ENCODE measurements around the gene CCR4. TPM values are rescaled to one million over a fixed set of nuclear protein-coding genes. Genes with fewer than 3 reads are reported as not detected.
A peak's percentile ranks its signal among the peaks of the same experiment; 100 is the strongest.
"Not testable (repeated sequence)": the region's sequence is repeated elsewhere in the genome, so short reads cannot be mapped to it uniquely, and the experiment has no call there.

CCR4 gene
- total RNA-seq, 1 experiment from 2014 or later, result not detected

- H3K9ac ChIP-seq (ENCODE audit: low read length); DNase-seq; H4K20me1 ChIP-seq (ENCODE audit: insufficient read depth, low read depth, low read length); H3K36me3 ChIP-seq (ENCODE audit: insufficient read depth, low read length); H2AFZ ChIP-seq (ENCODE audit: low read length); H3K4me2 ChIP-seq (ENCODE audit: low read depth, low read length, poor library complexity, severe bottlenecking); H3K79me2 ChIP-seq (ENCODE audit: low read length); H3K4me3 ChIP-seq (ENCODE audit: low read length); H3K27me3 ChIP-seq (ENCODE audit: low read length); H3K4me1 ChIP-seq (ENCODE audit: low read length); H3K9me3 ChIP-seq (ENCODE audit: low read length); H3K9me2 ChIP-seq (replicated peaks; ENCODE audit: insufficient read depth, low read length); H3K27ac ChIP-seq (ENCODE audit: low read length): not testable (repeated sequence)
Observed at GRCh38 chr3:32945598-32945997, 5.8 kb upstream of the CCR4 start.

GRCh38 chr3:32946973-32947788, 4.3 kb upstream of the CCR4 start:
- H3K9ac ChIP-seq (ENCODE audit: low read length), result no peak overlapping the region
- H3K4me3 ChIP-seq (ENCODE audit: low read length), result no peak overlapping the region
- H3K27me3 ChIP-seq (ENCODE audit: low read length), result no peaks in the 10 kb centered on the region
- no peak overlapping the region for H3K4me2 ChIP-seq (ENCODE audit: low read depth, low read length, poor library complexity, severe bottlenecking)
- no peaks in the 10 kb centered on the region for H3K4me1 ChIP-seq (ENCODE audit: low read length)
- no peak for DNase-seq
- no peak overlapping the region for H3K27ac ChIP-seq (ENCODE audit: low read length)
- peak overlapping the region; percentile 12; the same call in 1 of the 2 replicates for H2AFZ ChIP-seq (ENCODE audit: low read length)
- no peaks in the 10 kb centered on the region for H3K36me3 ChIP-seq (ENCODE audit: insufficient read depth, low read length)
- H3K9me3 ChIP-seq (ENCODE audit: low read length), result no peaks in the 10 kb centered on the region
- H3K9me2 ChIP-seq (replicated peaks; ENCODE audit: insufficient read depth, low read length), result no peaks in the 10 kb centered on the region
- H4K20me1 ChIP-seq (ENCODE audit: insufficient read depth, low read depth, low read length), result no peaks in the 10 kb centered on the region
- no peaks in the 10 kb centered on the region for H3K79me2 ChIP-seq (ENCODE audit: low read length)

- Histone ChIP-seq H3K9me2 (replicated peaks; ENCODE audit: insufficient read depth, low read length) (no peaks in the 10 kb centered on the region), H2AFZ (ENCODE audit: low read length) (peak overlapping the region; percentile 12; the same call in 1 of the 2 replicates), H3K27ac (ENCODE audit: low read length) (no peak overlapping the region)
Observed at GRCh38 chr3:32947789-32948238, 3.6 kb upstream of the CCR4 start.

GRCh38 chr3:32948625-32949445, 2.6 kb upstream of the CCR4 start:
- Histone ChIP-seq H3K4me1 (ENCODE audit: low read length) (no peaks in the 10 kb centered on the region), H3K79me2 (ENCODE audit: low read length) (no peaks in the 10 kb centered on the region), H2AFZ (ENCODE audit: low read length) (no peak overlapping the region), H3K9ac (ENCODE audit: low read length) (no peak overlapping the region), H3K36me3 (ENCODE audit: insufficient read depth, low read length) (no peaks in the 10 kb centered on the region), H3K9me2 (replicated peaks; ENCODE audit: insufficient read depth, low read length) (no peaks in the 10 kb centered on the region), H3K4me3 (ENCODE audit: low read length) (no peak overlapping the region), H3K27ac (ENCODE audit: low read length) (no peak overlapping the region), H3K4me2 (ENCODE audit: low read depth, low read length, poor library complexity, severe bottlenecking) (no peak overlapping the region), H3K27me3 (ENCODE audit: low read length) (no peaks in the 10 kb centered on the region), H4K20me1 (ENCODE audit: insufficient read depth, low read depth, low read length) (no peaks in the 10 kb centered on the region), H3K9me3 (ENCODE audit: low read length) (no peaks in the 10 kb centered on the region)
- no peak for DNase-seq

More at GRCh38 chr3:32947789-32948238, 3.6 kb upstream of the CCR4 start:
- Histone ChIP-seq H4K20me1 (ENCODE audit: insufficient read depth, low read depth, low read length) (no peaks in the 10 kb centered on the region), H3K9ac (ENCODE audit: low read length) (no peak overlapping the region), H3K4me2 (ENCODE audit: low read depth, low read length, poor library complexity, severe bottlenecking) (no peak overlapping the region), H3K79me2 (ENCODE audit: low read length) (no peaks in the 10 kb centered on the region), H3K9me3 (ENCODE audit: low read length) (no peaks in the 10 kb centered on the region), H3K4me1 (ENCODE audit: low read length) (no peaks in the 10 kb centered on the region), H3K4me3 (ENCODE audit: low read length) (no peak overlapping the region), H3K27me3 (ENCODE audit: low read length) (no peaks in the 10 kb centered on the region), H3K36me3 (ENCODE audit: insufficient read depth, low read length) (no peaks in the 10 kb centered on the region)
- peak; percentile 96 for DNase-seq

- Histone ChIP-seq H3K79me2 (ENCODE audit: low read length) (no peaks in the 10 kb centered on the region), H3K27me3 (ENCODE audit: low read length) (no peaks in the 10 kb centered on the region), H2AFZ (ENCODE audit: low read length) (no peak overlapping the region), H3K4me2 (ENCODE audit: low read depth, low read length, poor library complexity, severe bottlenecking) (no peak overlapping the region), H3K27ac (ENCODE audit: low read length) (no peak overlapping the region), H3K9me3 (ENCODE audit: low read length) (no peaks in the 10 kb centered on the region), H3K4me1 (ENCODE audit: low read length) (no peaks in the 10 kb centered on the region), H3K4me3 (ENCODE audit: low read length) (no peak overlapping the region), H3K9me2 (replicated peaks; ENCODE audit: insufficient read depth, low read length) (no peaks in the 10 kb centered on the region), H4K20me1 (ENCODE audit: insufficient read depth, low read depth, low read length) (no peaks in the 10 kb centered on the region), H3K9ac (ENCODE audit: low read length) (no peak overlapping the region), H3K36me3 (ENCODE audit: insufficient read depth, low read length) (no peaks in the 10 kb centered on the region)
- DNase-seq, result no peak
Observed at GRCh38 chr3:32950516-32950915, 928 bp upstream of the CCR4 start.

GRCh38 chr3:32952369-32953077, 1.1 kb downstream of the CCR4 start:
- Histone ChIP-seq H3K79me2 (ENCODE audit: low read length) (no peaks in the 10 kb centered on the region), H3K9ac (ENCODE audit: low read length) (no peak overlapping the region), H3K4me2 (ENCODE audit: low read depth, low read length, poor library complexity, severe bottlenecking) (no peak overlapping the region), H3K4me1 (ENCODE audit: low read length) (no peaks in the 10 kb centered on the region), H2AFZ (ENCODE audit: low read length) (no peak overlapping the region), H3K9me2 (replicated peaks; ENCODE audit: insufficient read depth, low read length) (no peaks in the 10 kb centered on the region), H3K4me3 (ENCODE audit: low read length) (no peak overlapping the region), H3K27me3 (ENCODE audit: low read length) (no peaks in the 10 kb centered on the region), H3K27ac (ENCODE audit: low read length) (no peak overlapping the region), H3K36me3 (ENCODE audit: insufficient read depth, low read length) (no peaks in the 10 kb centered on the region), H3K9me3 (ENCODE audit: low read length) (no peaks in the 10 kb centered on the region), H4K20me1 (ENCODE audit: insufficient read depth, low read depth, low read length) (no peaks in the 10 kb centered on the region)
- DNase-seq, result no peak

GRCh38 chr3:32954506-32954905, 3.1 kb downstream of the CCR4 start:
- no peaks in the 10 kb centered on the region for H3K4me1 ChIP-seq (ENCODE audit: low read length)

More at GRCh38 chr3:32954506-32954905, 3.1 kb downstream of the CCR4 start:
- no peak overlapping the region for H3K4me3 ChIP-seq (ENCODE audit: low read length)
- no peaks in the 10 kb centered on the region for H4K20me1 ChIP-seq (ENCODE audit: insufficient read depth, low read depth, low read length)
- H3K27me3 ChIP-seq (ENCODE audit: low read length), result no peaks in the 10 kb centered on the region; the same call in 1 of the 2 replicates
- no peak overlapping the region for H2AFZ ChIP-seq (ENCODE audit: low read length)
- H3K27ac ChIP-seq (ENCODE audit: low read length), result no peak overlapping the region
- no peaks in the 10 kb centered on the region for H3K9me2 ChIP-seq (replicated peaks; ENCODE audit: insufficient read depth, low read length)
- DNase-seq, result no peak
- no peak overlapping the region for H3K9ac ChIP-seq (ENCODE audit: low read length)
- H3K9me3 ChIP-seq (ENCODE audit: low read length), result no peaks in the 10 kb centered on the region
- H3K79me2 ChIP-seq (ENCODE audit: low read length), result no peaks in the 10 kb centered on the region
- H3K4me2 ChIP-seq (ENCODE audit: low read depth, low read length, poor library complexity, severe bottlenecking), result no peak overlapping the region
- no peaks in the 10 kb centered on the region for H3K36me3 ChIP-seq (ENCODE audit: insufficient read depth, low read length)

Measured in Karpas-422 (cell line).